ENCODE results near the gene VPS72.

Gene VPS72

DNA sequence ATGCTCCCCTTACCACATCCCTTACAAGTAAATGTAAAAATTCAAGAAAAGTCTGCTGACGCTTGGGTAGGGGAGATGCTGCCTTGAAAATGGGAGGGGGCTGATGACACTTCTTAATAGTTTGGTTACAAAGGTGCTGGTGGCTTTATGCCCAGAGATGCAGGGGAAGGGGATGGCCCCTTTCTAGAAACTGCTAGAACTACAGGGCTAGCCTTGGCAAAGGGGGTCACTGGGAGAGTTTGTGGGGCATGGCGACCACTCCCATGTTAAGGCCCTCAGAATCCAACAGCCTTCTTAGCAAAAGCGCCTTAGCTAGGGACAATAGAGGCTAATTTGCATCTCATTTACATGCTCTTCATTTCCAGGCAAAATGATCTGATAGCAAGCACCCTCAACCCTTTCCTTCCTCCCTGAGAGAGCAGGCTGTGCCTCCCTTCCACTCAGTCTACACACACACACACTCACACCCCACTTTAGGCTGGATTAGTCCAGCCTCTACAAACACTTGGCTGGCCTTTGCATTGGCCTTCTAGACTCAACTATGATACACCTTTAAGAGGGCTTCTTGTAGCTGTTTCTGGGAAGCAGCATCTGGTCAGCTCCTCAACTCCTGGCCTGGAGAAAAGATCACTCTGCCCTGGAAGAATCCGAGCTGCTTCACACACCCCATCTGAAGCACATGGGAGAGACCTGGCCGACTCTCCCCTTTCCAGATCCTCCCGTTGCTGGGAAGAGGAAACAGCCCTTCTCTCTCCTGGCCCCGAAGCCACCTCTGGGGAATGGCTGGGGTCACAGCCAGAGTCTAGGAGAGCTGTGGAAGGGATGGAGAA lies 45.3 kb downstream of the VPS72 start:
- no peak for DNase-seq (ENCODE audit: low read depth)

GRCh38 chr1:151143986-151144385 lies 46.0 kb downstream of the VPS72 start:
- no peak for DNase-seq (ENCODE audit: low read depth)

- no peak for DNase-seq (ENCODE audit: low read depth)
Measured at GRCh38 chr1:151143057-151143435, 47.0 kb downstream of the VPS72 start.

- DNase-seq (ENCODE audit: low read depth): no peak
Measured at GRCh38 chr1:151142411-151143056, 47.5 kb downstream of the VPS72 start.

DNA sequence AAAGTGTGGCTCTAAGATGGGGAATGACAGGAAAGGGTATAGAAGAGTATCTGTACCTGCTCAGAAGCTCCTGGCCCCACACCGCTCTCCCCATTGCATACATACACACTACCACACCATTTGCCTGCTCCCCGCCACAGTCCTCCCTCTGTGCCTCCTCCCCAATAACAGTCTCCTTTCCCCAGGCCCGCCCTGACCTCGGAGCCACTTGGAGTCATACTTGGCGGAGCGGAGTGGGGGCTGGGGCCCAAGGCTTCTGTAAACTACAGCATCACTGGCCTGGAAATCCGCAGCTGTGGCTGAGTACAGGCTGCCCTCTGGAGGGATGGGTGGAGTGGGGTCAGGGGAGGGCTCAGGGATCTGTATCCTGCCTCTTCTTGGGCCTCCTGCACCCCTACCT lies 52.2 kb downstream of the VPS72 start:
- no peak for DNase-seq (ENCODE audit: low read depth)

DNA sequence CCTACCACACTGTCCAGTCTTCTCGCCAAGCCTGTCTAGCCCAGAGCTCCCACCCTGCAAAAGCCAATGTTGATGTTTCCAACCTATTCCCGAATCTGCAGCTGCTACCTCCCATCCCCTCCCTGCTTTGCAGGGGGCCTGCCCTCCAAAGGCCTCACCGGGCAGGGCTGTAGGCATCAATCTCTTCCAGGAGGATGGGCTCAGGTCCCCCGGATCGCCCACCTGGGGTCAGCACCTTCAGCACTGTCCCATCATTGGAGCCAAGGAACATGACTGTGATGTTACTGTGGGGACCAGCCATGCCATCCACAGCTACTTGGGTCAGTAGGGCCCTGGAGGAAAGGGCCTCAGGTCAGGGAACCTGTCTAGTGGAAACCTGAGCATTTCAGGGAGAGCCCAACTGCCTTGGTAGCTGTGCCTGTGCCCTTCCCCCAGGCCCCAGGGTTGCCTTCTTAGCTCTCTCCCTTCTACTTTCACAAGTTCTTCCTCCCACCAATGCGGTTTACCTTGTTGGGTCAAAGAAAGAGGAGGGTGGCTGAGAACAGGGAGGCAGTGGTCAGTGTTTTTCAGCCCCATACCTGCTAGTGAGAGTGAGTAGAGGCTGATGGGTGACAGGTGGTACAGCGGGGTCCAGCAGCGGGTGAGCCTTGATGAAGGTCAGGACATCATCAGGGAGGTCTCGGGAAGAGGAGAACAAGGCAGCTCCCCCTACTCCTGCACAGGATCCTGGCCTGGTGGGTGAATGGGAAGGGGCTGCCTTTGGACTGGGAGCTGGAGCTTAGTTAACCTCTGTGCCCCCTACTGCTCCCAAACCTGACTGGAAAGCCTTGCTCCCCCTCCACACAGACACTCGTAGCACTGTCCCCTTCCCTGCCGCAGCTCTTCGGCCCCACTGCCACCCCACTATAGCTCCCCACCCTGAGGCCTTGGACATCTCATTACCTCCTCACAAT lies 54.3 kb downstream of the VPS72 start:
- DNase-seq (ENCODE audit: low read depth): no peak

GRCh38 chr1:151134991-151135390 lies 55.0 kb downstream of the VPS72 start:
- no peak for DNase-seq (ENCODE audit: low read depth)

- no peak for DNase-seq (ENCODE audit: low read depth)
Measured at GRCh38 chr1:151134396-151134795, 55.6 kb downstream of the VPS72 start.

DNA sequence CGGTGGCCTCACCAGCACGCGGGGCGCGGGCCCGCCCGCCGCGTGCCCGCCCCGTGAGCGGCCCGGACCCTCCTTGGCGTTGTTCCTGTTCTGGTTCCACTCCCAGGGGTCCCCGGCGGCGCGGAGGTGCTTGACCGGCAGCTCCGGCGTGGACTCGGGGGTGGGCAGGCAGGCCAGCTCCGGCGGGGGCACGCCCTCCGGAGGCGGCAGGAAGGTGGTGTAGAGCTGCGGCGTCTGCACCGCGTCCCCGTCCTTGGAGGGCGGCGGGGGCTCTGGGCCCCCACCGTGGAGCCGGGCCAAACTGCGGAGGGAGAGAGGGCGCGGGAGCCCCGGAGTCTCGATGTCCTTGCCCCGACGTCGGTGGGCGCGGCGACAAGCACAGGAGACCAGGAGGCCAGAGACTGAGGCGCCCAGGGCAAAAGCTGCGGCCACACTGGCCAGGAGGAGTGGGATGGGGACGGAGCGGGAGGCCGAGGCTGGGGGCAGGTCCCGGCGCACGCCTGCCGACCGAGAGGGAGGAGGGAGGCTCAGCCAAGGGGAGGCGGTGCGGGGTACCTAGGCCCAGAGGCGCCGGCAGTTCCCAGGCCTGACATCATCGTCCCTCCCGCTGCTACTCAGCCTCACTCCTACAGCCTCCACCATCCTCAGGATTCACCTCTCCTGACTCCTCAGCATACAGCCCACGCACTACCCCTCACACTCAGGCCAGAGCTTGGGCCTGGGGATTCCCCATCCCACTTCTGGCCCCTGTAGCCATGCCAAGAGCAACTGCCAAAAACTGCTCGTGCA lies 56.8 kb downstream of the VPS72 start:
- no peak for DNase-seq (ENCODE audit: low read depth)

DNA sequence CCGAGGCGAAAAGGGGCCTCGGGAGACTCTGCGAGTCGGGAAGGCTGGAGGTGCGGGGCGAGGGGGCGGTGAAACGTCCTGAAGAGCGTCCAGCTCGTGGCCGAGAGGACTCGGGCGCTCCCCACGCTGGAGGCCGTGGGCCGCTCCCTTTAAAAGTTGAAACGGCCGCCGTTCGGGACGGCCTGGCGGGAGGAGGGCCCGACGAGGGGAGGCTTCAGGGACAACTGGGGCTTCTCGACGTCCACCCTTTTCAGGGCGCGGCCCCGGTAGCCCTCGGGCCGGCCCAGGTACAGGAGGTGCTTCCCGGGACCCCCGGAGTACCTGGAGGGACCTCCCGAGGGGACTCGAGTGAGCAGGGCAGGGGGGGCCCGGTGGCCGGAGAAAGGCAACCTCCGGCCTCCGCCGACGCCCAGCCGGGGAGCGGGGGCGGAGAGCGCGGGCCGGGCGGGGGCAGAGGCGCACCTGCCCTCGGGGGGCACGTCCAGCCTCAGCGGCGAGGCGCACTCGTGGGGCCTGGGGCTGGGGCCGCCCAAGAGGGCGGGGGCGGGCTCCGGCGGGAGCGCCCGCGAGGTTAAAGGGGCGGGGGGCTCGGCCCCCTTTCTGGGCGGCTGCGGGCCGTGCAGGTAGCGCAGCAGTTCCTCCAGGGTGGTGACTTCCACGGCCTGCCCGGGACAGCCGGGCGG lies 57.5 kb downstream of the VPS72 start:
- no peak for DNase-seq (ENCODE audit: low read depth)

- DNase-seq (ENCODE audit: low read depth): no peak
Measured at GRCh38 chr1:151131701-151132334, 58.2 kb downstream of the VPS72 start.

DNA sequence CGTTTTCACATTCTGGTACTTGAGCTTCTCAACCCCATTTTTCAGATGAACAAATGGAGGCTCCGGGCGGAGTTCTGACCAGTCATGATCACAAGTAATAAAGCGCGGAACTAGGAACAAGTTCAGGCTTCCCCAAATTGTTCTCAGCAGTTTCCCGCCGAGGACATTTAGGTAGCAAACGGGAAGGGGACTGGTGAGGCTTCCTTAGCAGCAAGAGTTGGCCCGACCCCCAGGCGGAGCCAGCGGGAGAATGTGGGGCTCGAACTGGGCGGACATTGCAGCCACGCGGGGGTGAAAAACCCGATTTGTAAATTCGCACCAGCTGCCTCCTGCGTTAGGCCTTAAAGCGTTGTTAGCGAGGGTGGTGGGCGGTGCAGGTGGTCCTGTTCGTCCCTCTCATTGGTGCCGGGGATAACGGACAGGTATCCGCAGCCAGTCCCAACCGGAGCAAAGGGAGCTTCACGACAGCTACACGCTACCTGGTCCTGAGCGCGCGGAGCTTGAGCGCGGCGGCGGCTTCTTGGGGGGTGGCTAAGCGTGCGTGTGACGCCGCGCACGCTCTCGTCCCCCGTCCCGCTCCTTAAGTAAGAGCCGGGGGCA lies 58.9 kb downstream of the VPS72 start:
- peak; percentile 75 for DNase-seq (ENCODE audit: low read depth)

DNA sequence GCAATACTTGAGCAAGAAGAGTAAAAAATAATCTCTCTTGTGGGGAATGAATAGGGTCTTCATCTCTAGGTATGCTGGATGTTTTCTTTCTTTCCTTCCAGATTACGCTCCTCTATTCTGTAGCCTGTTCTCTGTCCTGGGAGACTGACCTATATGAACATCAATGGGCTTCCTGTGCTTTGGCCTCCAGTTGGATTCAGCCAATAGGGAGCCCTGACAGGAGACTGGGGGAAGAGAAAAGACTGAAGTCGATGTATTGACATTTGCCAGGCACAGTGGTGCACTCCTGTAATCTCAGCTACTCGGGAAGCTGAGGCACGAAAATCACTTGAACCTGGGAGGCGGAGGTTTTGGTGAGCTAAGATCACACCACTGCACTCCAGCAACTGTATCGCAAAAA lies 61.2 kb downstream of the VPS72 start:
- no peak for DNase-seq (ENCODE audit: low read depth)

Data from activated gamma-delta T cell treated with anti-CD3 and anti-CD28 coated beads, Interleukin-2, amount 50 U/mL, for 16 hours (primary cell).